Immature natural killer cell (primary cell): Measurements from ENCODE around the gene OR6B2. TPM values are rescaled to one million over a fixed set of nuclear protein-coding genes. Genes with fewer than 3 reads are reported as not detected.

Experiments
- DNase-seq, 3 donors: peaks; one replicate each; pipeline ENCODE4 v3.0.0; 2022; ENCODE audit warnings: mixed read lengths in 1 of 3
- H3K27ac Mint-ChIP-seq, 6 donors: one replicate each; pipeline ENCODE4 v1.8.0; 2020; ENCODE audit warnings: mixed read lengths in 6 of 6, mild to moderate bottlenecking in 5 of 6, inconsistent platforms in 4 of 6, moderate library complexity in 3 of 6
- H3K27me3 Mint-ChIP-seq, 3 donors: one replicate each; pipeline ENCODE4 v1.8.0; 2020 to 2021; ENCODE audit warnings: low read depth in 3 of 3, mild to moderate bottlenecking in 3 of 3, mixed read lengths in 3 of 3, moderate library complexity in 3 of 3, inconsistent platforms in 1 of 3
- H3K36me3 Mint-ChIP-seq, 3 donors: one replicate each; pipeline ENCODE4 v1.8.0; 2020; ENCODE audit warnings: mixed read lengths in 3 of 3, inconsistent platforms in 2 of 3, mild to moderate bottlenecking in 2 of 3
- H3K4me1 Mint-ChIP-seq, 2 donors: one replicate each; pipeline ENCODE4 v1.8.0; 2020; ENCODE audit warnings: inconsistent platforms in 2 of 2, mild to moderate bottlenecking in 2 of 2, mixed read lengths in 2 of 2, moderate library complexity in 1 of 2
- H3K4me3 Mint-ChIP-seq, 5 donors: one replicate each; pipeline ENCODE4 v1.8.0; 2020; ENCODE audit warnings: mild to moderate bottlenecking in 5 of 5, mixed read lengths in 5 of 5, inconsistent platforms in 3 of 5, moderate library complexity in 3 of 5
- H3K9me3 Mint-ChIP-seq, 6 donors: one replicate each; pipeline ENCODE4 v1.8.0; 2020; ENCODE audit warnings: mild to moderate bottlenecking in 6 of 6, mixed read lengths in 6 of 6, inconsistent platforms in 4 of 6, moderate library complexity in 3 of 6
- polyA plus RNA-seq, 3 donors: library from polyadenylated mRNA; unstranded; fragments of 300-500 nt; fragmentation: Illumina TruSeq; gene quantifications; one replicate each; pipeline ENCODE4 v1.2.3, GENCODE V29; 2021

Gene OR6B2
- polyA plus RNA-seq, 3 donors from 2014 or later, result not detected

GRCh38 chr2:240021488-240022104 is 8.6 kb downstream of the OR6B2 start:
- H3K27me3 Mint-ChIP-seq, result peaks cover 10 to 23% (median 18%) of the 10 kb centered on the region in 3 donors
- peaks cover 8 to 24% (median 10%) of the 10 kb centered on the region in 3 donors for H3K36me3 Mint-ChIP-seq
- no peak overlapping the region for H3K4me3 Mint-ChIP-seq
- H3K27ac Mint-ChIP-seq, result no peak overlapping the region
- peak; percentile 28 to 29 (median 28) for DNase-seq
- no peaks in the 10 kb centered on the region for H3K9me3 Mint-ChIP-seq
- H3K4me1 Mint-ChIP-seq, result peaks cover 28% of the 10 kb centered on the region in 2 donors

GRCh38 chr2:240018071-240018750 is 12.0 kb downstream of the OR6B2 start:
- Mint-ChIP-seq H3K4me1 (peaks cover 9 to 12% of the 10 kb centered on the region in 2 donors), H3K36me3 (peaks cover 14 to 34% (median 15%) of the 10 kb centered on the region in 3 donors), H3K27me3 (peaks cover 0 to 2% (median 0%) of the 10 kb centered on the region in 3 donors), H3K4me3 (no peak overlapping the region), H3K27ac (no peak overlapping the region), H3K9me3 (no peaks in the 10 kb centered on the region)
- no peak for DNase-seq

- Mint-ChIP-seq H3K27me3 (peaks cover 0 to 2% (median 0%) of the 10 kb centered on the region in 3 donors), H3K9me3 (no peaks in the 10 kb centered on the region)
These were observed 15.9 kb downstream of the OR6B2 start for GRCh38 chr2:240014327-240014726.

GRCh38 chr2:240013343-240013742 is 16.9 kb downstream of the OR6B2 start:
- H3K36me3 Mint-ChIP-seq, result peaks cover 10 to 51% (median 22%) of the 10 kb centered on the region in 3 donors

More at GRCh38 chr2:240014327-240014726, 15.9 kb downstream of the OR6B2 start:
- Mint-ChIP-seq H3K4me1 (peaks cover 0 to 3% of the 10 kb centered on the region in 2 donors), H3K4me3 (no peak overlapping the region), H3K27ac (no peak overlapping the region), H3K36me3 (peaks cover 14 to 52% (median 20%) of the 10 kb centered on the region in 3 donors)
- no peak for DNase-seq

GRCh38 chr2:240002983-240003382 is 27.2 kb downstream of the OR6B2 start:
- DNase-seq, result no peak
- no peak overlapping the region for H3K4me3 Mint-ChIP-seq
- H3K36me3 Mint-ChIP-seq, result peaks cover 13 to 57% (median 31%) of the 10 kb centered on the region in 3 donors
- H3K4me1 Mint-ChIP-seq, result no peaks in the 10 kb centered on the region
- peaks cover 0 to 5% (median 2%) of the 10 kb centered on the region in 3 donors for H3K27me3 Mint-ChIP-seq
- no peak overlapping the region for H3K27ac Mint-ChIP-seq
- H3K9me3 Mint-ChIP-seq, result no peaks in the 10 kb centered on the region

More at GRCh38 chr2:240013343-240013742, 16.9 kb downstream of the OR6B2 start:
- H3K27me3 Mint-ChIP-seq, result peaks cover 0 to 2% (median 0%) of the 10 kb centered on the region in 3 donors
- H3K9me3 Mint-ChIP-seq, result no peaks in the 10 kb centered on the region
- no peak overlapping the region for H3K4me3 Mint-ChIP-seq
- peak overlapping the region in 1 of 6 donors; percentile 13 for H3K27ac Mint-ChIP-seq
- no peak for DNase-seq
- peaks cover 0 to 3% of the 10 kb centered on the region in 2 donors for H3K4me1 Mint-ChIP-seq

- H3K4me1 Mint-ChIP-seq, result no peaks in the 10 kb centered on the region
- H3K27ac Mint-ChIP-seq, result no peak overlapping the region
- H3K36me3 Mint-ChIP-seq, result peaks cover 13 to 52% (median 19%) of the 10 kb centered on the region in 3 donors
- H3K27me3 Mint-ChIP-seq, result peaks cover 0 to 3% (median 0%) of the 10 kb centered on the region in 3 donors
- DNase-seq, result no peak
- no peak overlapping the region for H3K4me3 Mint-ChIP-seq
- H3K9me3 Mint-ChIP-seq, result no peaks in the 10 kb centered on the region
These were observed 29.6 kb downstream of the OR6B2 start for GRCh38 chr2:240000671-240001070.

GRCh38 chr2:239997686-239998409 is 32.4 kb downstream of the OR6B2 start:
- Mint-ChIP-seq H3K27me3 (no peaks in the 10 kb centered on the region), H3K9me3 (no peaks in the 10 kb centered on the region), H3K4me3 (no peak overlapping the region), H3K4me1 (peaks cover 0 to 4% of the 10 kb centered on the region in 2 donors), H3K27ac (peak overlapping the region in 1 of 6 donors; percentile 41), H3K36me3 (peaks cover 5 to 41% (median 15%) of the 10 kb centered on the region in 3 donors)
- no peak for DNase-seq

- no peak overlapping the region for H3K27ac Mint-ChIP-seq
- H3K9me3 Mint-ChIP-seq, result no peaks in the 10 kb centered on the region
- no peaks in the 10 kb centered on the region for H3K27me3 Mint-ChIP-seq
- no peak for DNase-seq
- H3K4me3 Mint-ChIP-seq, result no peak overlapping the region
- H3K36me3 Mint-ChIP-seq, result peaks cover 4 to 38% (median 11%) of the 10 kb centered on the region in 3 donors
- H3K4me1 Mint-ChIP-seq, result peaks cover 0 to 4% of the 10 kb centered on the region in 2 donors
These were observed 36.1 kb downstream of the OR6B2 start for GRCh38 chr2:239994086-239994485.

GRCh38 chr2:239993291-239993690 is 36.9 kb downstream of the OR6B2 start:
- Mint-ChIP-seq H3K9me3 (no peaks in the 10 kb centered on the region), H3K4me3 (no peak overlapping the region), H3K27me3 (no peaks in the 10 kb centered on the region), H3K27ac (peak overlapping the region in 1 of 6 donors; percentile 62), H3K36me3 (peaks cover 7 to 42% (median 19%) of the 10 kb centered on the region in 3 donors), H3K4me1 (peaks cover 0 to 4% of the 10 kb centered on the region in 2 donors)
- DNase-seq, result no peak

GRCh38 chr2:239991689-239992314 is 38.4 kb downstream of the OR6B2 start:
- Mint-ChIP-seq H3K27me3 (no peaks in the 10 kb centered on the region), H3K4me1 (peaks cover 0 to 4% of the 10 kb centered on the region in 2 donors), H3K36me3 (peaks cover 10 to 47% (median 21%) of the 10 kb centered on the region in 3 donors), H3K27ac (no peak overlapping the region), H3K9me3 (no peaks in the 10 kb centered on the region), H3K4me3 (no peak overlapping the region)
- DNase-seq, result peak; percentile 29 to 42 (median 36)

GRCh38 chr2:239990966-239991365 is 39.3 kb downstream of the OR6B2 start:
- H3K27ac Mint-ChIP-seq, result no peak overlapping the region
- peaks cover 4% of the 10 kb centered on the region in 2 donors for H3K4me1 Mint-ChIP-seq
- no peaks in the 10 kb centered on the region for H3K9me3 Mint-ChIP-seq
- peaks cover 17 to 51% (median 26%) of the 10 kb centered on the region in 3 donors for H3K36me3 Mint-ChIP-seq
- DNase-seq, result no peak
- H3K4me3 Mint-ChIP-seq, result no peak overlapping the region
- no peaks in the 10 kb centered on the region for H3K27me3 Mint-ChIP-seq

- H3K36me3 Mint-ChIP-seq, result peaks cover 37 to 44% (median 42%) of the 10 kb centered on the region in 3 donors
- peak overlapping the region in 1 of 6 donors; percentile 12 for H3K27ac Mint-ChIP-seq
- DNase-seq, result no peak
- peaks cover 9 to 21% of the 10 kb centered on the region in 2 donors for H3K4me1 Mint-ChIP-seq
- H3K4me3 Mint-ChIP-seq, result no peak overlapping the region
- peaks cover 0 to 3% (median 1%) of the 10 kb centered on the region in 3 donors for H3K27me3 Mint-ChIP-seq
- H3K9me3 Mint-ChIP-seq, result no peaks in the 10 kb centered on the region
These were observed 44.9 kb downstream of the OR6B2 start for GRCh38 chr2:239985356-239985755.

- Mint-ChIP-seq H3K9me3 (no peaks in the 10 kb centered on the region), H3K4me1 (peaks cover 9 to 21% of the 10 kb centered on the region in 2 donors), H3K27me3 (peaks cover 0 to 4% (median 1%) of the 10 kb centered on the region in 3 donors), H3K36me3 (peaks cover 35 to 39% (median 38%) of the 10 kb centered on the region in 3 donors), H3K27ac (no peak overlapping the region), H3K4me3 (no peak overlapping the region)
- DNase-seq, result no peak
These were observed 45.6 kb downstream of the OR6B2 start for GRCh38 chr2:239984421-239985194.
